DMS53 (cell line): ENCODE measurements around the gene CAMSAP1.

Experiments used
- DNase-seq: peaks from one replicate; lab custom pipeline; 2025; lab: John Stamatoyannopoulos, UW

The CAMSAP1 gene

GRCh38 chr9:135774794-135775525 is 132.4 kb downstream of the CAMSAP1 start:
- no peak for DNase-seq

- DNase-seq = no peak
Observed at GRCh38 chr9:135774239-135774747, 133.1 kb downstream of the CAMSAP1 start.

- no peak for DNase-seq
Observed at GRCh38 chr9:135773530-135774238, 133.7 kb downstream of the CAMSAP1 start.

GRCh38 chr9:135772702-135773493 is 134.4 kb downstream of the CAMSAP1 start:
- no peak for DNase-seq

GRCh38 chr9:135772056-135772646 is 135.2 kb downstream of the CAMSAP1 start:
- DNase-seq = no peak

GRCh38 chr9:135771401-135772051 is 135.8 kb downstream of the CAMSAP1 start:
- no peak for DNase-seq

- DNase-seq = peak; percentile 46
Observed at GRCh38 chr9:135770771-135771170, 136.6 kb downstream of the CAMSAP1 start.

- DNase-seq = peak; percentile 90
Observed at GRCh38 chr9:135770203-135770535, 137.2 kb downstream of the CAMSAP1 start.

- DNase-seq = peak; percentile 85
Observed at GRCh38 chr9:135769489-135770202, 137.7 kb downstream of the CAMSAP1 start.

- no peak for DNase-seq
Observed at GRCh38 chr9:135768516-135769218, 138.7 kb downstream of the CAMSAP1 start.

GRCh38 chr9:135766707-135767106 is 140.6 kb downstream of the CAMSAP1 start:
- no peak for DNase-seq

- DNase-seq = no peak
Observed at GRCh38 chr9:135766251-135766650, 141.1 kb downstream of the CAMSAP1 start.

GRCh38 chr9:135765416-135765815 is 141.9 kb downstream of the CAMSAP1 start:
- DNase-seq = no peak

GRCh38 chr9:135764731-135765130 is 142.6 kb downstream of the CAMSAP1 start:
- no peak for DNase-seq

GRCh38 chr9:135763716-135764446 is 143.5 kb downstream of the CAMSAP1 start:
- DNase-seq = no peak

GRCh38 chr9:135762921-135763320 is 144.4 kb downstream of the CAMSAP1 start:
- DNase-seq = no peak

- DNase-seq = no peak
Observed at GRCh38 chr9:135761845-135762168, 145.5 kb downstream of the CAMSAP1 start.

GRCh38 chr9:135761150-135761844 is 146.0 kb downstream of the CAMSAP1 start:
- DNase-seq = no peak

- DNase-seq = no peak
Observed at GRCh38 chr9:135760465-135760864, 146.9 kb downstream of the CAMSAP1 start.
